Activated CD8-positive, alpha-beta memory T cell treated with anti-CD3 and anti-CD28 coated beads for 4 hours (primary cell): Measurements from ENCODE around the gene EEFSEC.

Experiments used
- DNase-seq, 2 donors: peaks; one replicate each; pipeline ENCODE4 v3.0.0-alpha.2; 2020; ENCODE audit warnings: low read depth in 2 of 2

EEFSEC gene

DNA sequence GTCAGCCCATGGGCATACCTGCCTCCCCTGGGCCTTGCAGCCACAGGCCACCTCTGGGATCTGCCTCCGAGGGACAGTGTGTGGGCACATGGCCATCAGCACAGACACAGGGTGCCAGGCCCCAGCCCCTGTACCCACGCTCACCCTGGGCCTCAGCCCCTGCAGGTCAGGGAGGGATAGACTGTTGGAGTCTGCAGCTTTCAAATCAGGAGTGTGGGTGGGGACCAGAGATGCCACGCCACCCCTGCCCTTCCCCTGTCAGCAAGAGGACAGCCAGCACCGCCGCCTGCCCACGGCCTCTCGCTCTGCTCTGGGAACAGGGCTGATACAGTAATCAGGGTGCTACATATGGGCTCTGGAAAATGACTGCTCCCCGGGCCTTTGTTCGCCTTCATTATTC, 240.8 kb downstream of the EEFSEC start:
- no peak for DNase-seq

GRCh38 chr3:128395046-128395445, 241.8 kb downstream of the EEFSEC start:
- DNase-seq: no peak

DNA sequence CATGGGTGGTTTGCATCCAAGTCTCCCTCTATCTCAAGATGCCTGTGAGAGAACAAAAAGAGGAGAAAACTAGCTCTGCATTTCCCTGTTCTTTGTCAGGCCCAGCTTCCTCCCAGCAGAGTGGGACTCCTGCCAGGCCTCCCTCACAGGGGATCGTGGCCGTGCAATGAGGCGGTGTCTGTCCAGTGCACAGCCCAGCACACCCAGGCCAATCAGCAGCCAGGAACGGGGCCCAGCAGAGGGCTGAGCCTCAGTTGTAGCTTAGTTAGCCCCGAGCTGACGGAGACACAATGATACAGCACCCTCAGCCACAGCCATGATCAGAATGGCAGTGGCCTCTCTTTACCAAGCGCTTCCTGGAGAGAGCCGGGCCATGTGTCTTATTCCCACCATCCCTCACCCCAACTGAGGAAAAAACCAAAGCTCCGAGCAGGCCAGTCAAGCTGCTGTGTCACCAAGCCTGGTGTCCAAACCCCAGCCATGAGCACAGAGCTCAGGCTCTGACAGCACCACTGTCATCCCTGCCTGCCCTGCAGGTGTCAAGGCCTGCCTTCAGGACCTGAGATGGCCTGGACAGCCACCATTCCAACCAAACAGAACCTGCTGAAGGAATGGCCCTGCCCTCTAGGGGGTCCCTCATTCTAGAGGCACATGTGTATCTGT, 242.3 kb downstream of the EEFSEC start:
- DNase-seq: no peak

DNA sequence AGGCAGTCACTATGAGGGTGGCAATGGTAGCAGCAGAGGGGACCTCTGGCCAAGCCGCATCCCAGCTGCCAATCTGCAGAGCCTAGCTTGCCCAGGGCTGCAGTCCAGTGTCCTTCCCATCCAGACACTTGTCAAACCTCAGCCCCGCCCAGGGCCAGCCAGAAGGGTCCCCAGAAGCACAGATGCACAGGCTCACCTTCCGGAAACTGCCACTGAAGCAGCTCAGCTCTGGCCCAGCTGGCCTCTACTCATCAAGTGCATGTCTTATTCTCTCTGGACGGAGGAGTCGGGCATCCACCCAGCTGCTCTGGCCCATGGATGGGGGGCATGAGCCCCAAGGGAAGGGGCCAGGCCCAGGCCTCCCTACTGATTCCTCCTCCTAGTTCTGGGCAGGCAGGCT, 244.2 kb downstream of the EEFSEC start:
- DNase-seq: no peak

- DNase-seq: no peak
Observed at GRCh38 chr3:128398586-128398985, 245.3 kb downstream of the EEFSEC start.

DNA sequence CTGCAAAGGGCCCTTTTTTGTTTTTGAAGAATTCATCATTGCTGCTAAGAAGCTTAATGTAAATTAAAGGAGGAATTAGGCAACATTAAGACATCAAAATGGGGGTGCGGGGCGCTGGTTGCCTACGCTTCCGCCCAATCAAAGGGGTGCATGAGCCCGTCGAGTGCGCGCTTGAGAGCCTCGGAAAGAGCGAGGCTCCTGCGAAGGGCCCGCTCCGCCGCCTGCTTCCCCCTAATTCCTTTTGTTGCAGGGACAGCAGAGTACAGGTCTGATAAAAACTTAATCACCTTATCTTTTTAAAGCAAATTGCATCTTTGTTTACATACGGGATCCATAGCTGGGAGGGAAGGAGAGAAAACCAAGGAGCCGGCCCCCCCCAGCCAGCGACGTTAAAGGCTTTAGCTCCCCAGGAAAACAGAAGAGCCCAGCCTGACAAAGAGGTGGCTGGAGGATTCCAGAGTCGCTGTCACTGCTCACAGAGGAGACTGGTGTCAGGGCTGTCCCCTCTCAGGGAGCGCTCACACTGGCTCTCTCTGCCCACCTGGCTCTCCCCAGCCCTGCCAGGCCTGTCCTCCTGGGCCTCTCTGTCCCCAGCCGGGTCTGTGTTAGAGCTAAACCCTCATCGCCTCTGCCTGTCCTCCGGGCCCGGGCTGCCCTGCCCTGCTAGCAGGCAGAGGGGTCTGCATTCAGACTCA, 246.1 kb downstream of the EEFSEC start:
- DNase-seq: no peak

DNA sequence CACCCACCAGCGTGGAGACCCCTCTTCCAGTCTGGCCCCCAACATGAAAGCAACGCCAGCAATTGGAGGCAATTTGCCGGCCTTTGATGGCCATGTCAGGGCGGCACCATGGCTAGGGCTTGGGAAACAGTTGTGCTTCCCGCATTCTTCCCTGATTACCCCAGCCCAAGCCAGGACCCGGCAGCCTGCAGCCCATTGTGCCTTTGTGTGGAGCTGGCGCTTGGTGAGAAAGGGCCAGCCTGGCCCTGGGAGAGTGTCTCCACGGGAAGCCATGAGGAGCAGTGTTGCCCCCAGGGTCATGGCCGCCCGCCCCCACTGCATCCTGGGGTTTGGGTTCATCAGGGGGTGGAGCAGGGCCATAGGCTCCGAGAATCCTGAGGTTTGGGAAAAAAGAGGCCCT, 247.4 kb downstream of the EEFSEC start:
- no peak for DNase-seq

GRCh38 chr3:128402319-128402718, 249.0 kb downstream of the EEFSEC start:
- no peak for DNase-seq

DNA sequence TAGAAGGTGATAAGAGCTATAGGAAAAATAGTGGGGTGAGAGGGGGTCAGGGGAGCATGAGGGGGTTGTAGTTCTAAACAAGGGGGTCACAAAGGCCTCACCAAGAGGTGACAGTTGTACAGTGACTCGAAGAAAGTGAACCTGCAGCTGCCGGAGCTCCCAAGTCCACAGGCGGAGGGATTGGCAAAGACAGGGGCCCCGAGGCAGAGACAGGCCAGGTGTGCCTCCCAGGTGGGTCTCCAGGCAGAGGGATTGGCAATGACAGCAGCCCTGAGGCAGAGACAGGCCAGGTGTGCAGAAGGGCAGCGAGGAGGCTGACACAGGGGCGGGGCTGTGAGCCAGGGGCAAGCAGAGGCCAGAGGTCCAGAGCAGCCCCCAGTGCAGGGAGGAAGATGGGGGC, 249.7 kb downstream of the EEFSEC start:
- DNase-seq: no peak

DNA sequence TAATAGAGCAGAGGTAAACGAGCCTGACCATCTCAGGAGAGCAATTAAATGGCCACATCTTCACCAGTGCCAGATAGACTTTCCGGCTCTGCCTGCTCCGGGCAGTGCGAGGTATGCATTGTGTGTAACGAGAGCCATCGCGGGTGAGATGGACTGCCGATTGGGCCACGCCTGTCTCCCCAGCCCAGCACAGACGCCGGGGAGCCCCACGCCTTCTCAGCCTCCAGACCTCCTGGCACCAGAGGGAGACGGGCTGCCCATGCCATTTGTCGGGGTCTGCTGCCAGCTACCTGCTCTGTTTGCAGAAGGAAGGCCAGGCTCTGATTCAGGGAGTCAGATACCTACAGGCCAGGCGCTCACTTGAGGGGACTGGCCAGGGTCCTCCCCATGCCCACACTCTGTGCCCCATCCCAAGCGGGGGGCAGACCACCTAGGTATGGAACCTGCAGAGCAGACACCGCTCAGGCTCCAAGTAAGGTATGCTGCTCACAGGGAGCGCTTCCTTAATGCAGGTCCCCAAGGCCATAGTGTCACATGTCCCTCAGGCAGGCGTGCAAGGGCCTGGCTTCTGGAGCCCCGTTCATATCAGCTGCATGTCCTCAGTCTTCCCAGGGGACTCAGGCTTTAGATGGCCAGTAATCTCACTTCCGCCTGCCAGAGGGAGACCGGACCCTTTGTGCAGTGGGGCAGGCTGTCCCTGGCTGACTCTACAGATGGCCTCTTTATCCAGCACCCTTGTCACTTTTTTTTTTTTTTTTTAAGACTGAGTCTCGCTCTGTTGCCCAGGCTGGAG, 251.2 kb downstream of the EEFSEC start:
- DNase-seq: no peak

- no peak for DNase-seq
Observed at GRCh38 chr3:128405554-128406277, 252.4 kb downstream of the EEFSEC start.

DNA sequence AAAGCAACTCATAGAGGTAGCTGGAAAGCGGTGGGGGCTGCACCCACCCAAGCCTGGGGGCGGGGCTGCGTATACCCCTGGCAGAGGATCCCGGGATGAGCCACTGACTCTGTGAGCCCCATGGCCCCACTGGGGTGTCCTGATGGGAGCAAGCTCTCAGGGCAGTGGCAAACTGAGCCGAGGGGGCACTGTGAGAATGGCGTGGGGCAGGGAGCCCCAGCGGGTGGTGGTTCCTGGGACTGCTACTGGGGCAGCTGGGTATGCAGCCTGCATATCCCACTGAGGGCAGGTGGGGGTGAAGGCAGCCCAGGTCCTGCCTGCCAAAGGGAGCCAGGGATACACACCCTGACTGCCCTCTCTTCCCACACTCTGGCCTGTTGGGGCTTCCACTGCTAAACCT, 254.0 kb downstream of the EEFSEC start:
- no peak for DNase-seq

DNA sequence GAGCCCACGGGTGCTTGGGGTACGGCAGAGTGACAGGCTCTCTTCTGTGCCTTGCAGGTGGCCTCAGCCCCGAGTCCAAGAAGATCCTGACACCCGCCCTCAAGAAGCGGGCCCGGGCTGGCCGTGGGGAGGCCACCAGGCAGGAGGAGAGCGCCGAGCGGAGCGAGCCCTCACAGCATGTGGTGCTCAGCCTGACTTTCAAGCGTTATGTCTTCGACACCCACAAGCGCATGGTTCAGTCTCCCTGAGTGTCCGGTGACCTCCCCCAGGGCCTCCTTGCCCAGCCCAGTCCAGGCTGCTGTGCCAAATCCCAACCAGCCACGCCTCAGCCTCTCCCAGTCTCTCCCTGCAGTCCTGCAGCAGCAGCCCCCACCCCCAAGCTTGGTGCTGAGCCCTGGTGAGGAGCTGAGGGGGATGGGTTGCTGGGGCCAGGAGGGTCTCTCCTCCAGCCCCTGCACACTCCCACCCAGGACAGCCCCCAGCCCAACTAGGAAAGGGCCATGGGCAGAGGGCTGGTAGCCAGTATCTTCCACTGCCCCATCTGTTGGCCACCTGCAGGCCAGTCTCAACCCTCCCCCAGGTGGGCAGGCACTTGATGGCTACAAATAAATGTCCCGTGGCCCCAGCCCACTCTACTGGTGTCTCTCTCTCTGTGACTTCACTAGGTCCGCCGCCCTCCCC, 254.9 kb downstream of the EEFSEC start:
- DNase-seq: no peak

DNA sequence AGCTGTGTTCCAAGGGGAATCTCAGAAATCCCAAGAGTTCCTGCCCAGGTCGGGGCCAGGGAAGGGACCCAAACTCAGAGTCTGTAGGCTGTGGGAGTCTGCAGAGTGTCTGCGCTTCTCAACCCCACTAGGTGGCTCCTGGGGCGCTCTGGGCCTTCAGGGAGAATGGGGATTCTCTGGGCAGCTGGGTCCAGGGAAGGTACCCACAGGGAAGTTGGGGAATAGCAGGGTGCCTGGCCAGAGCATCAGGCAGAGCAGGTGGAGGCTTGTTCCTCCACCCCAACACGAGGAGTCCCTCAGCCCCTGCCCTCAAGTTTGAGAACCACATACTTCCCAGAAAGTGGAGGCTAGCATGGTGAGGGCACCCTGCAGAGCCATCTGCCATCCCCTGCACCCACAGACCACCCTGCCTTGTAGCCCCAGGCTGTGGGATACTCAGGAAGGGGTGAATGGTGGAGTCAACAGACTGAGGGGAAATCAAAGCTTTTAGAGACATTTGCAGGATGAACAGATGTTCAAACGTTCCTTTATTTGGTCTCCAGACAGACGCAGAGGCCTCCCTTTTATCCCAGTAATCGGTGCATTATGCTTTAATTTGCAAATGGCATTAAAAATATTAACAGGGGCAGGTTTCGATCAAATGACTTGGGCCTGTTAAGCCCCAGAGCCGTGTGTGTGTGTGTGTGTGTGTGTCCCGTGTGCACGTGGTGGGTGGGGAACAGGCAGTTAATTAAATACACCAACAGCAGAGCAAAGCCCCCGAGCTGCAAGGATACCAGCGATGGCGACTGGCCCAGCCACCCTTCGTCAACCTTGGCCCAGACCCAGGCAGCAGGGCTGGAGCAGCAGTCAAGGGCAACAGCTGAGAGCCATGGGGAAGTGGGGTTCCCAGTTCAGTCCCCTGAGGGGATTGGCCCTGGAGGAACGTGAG, 255.7 kb downstream of the EEFSEC start:
- no peak for DNase-seq

GRCh38 chr3:128409624-128410581, 256.6 kb downstream of the EEFSEC start:
- no peak for DNase-seq

DNA sequence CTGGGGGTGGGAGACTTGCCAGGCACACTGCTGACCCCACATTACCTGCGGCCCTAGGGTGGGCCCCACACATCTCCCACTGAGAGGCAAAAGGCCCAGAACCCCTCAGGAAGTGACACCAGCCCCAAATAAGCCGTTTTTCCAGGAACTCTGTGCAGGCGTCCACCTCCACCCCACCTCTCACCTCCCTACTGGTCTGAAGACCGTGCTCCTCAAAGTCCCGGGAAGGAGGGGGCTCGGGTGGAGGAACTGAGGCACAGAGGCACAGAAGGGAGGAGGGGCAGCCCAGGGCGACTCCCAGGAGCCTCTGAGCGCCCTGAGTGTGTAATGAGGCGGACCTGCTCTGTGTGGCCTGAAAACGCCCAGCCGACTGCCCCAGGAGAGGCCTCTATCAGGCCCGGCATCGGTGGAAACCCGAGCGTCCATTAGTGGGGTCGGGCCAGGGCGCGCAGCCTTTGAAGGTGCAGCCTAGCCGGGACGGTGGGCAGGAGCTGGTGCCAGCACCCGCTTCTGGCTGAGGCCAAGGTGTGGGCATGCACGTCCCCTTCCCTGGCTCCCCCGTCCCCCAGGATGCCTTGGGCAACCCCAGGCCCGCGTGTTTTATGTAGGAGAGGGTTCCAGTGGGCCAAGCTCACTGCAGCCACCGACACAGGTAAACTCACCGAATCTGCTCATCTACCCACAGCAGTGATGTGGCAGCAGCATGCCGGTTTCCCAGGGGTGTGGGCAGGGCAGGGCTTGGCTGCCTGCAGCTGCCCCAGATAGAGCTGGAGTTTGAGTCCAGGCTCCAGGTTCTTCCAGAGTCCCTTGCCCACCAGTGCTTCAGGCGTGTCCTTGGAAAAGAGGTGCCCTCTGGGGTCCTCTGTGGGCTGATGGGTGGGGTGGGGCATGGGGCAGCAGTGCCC, 257.6 kb downstream of the EEFSEC start:
- no peak for DNase-seq

DNA sequence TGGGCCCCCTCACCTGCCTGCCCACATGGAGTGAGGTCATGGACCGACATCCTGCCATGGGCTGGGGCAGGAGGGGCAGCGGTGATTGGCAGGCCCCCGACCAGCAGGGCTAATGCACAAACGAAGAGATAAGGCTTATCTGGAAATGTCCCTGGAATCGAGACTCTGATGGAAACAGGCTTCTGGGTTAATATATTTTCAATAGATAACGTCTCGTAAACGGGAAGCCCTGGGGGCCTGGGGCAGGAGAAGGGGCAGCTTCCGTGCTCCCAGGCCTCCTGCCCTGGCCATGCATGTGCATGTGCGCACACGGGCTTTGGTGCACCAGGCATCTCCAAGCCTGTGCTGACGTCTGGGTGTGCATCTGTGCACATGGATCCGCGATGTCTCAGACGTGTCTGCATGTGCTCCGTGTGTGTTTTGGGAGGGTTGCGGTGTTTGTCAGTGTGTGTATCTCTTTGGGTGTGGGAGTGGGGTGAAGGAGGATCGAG, 258.3 kb downstream of the EEFSEC start:
- no peak for DNase-seq
